Transverse colon (tissue), 4 donors: ENCODE data around the gene ZSWIM7. TPM values are rescaled to one million over a fixed set of nuclear protein-coding genes. Genes with fewer than 3 reads are reported as not detected.

ENCODE experiments used
- DNase-seq: peaks from one replicate; pipeline ENCODE4 v3.0.0-alpha.2; 2019
- H3K27ac ChIP-seq, 4 donors: fragments of 200-600 bp; sonication (generic); 2 replicates each; pipeline ENCODE4 v1.5.1; 2016 to 2018; ENCODE audit warnings: inconsistent platforms in 4 of 4
- H3K27me3 ChIP-seq: fragments of 200-600 bp; sonication (generic); 2 replicates; pipeline ENCODE4 v1.5.1; 2017; ENCODE audit warnings: inconsistent platforms
- H3K36me3 ChIP-seq, 4 donors: fragments of 200-600 bp; sonication (generic); 2 replicates each; pipeline ENCODE4 v1.5.1; 2017 to 2019; ENCODE audit warnings: inconsistent platforms in 4 of 4
- H3K4me1 ChIP-seq, 4 donors: fragments of 200-600 bp; sonication (generic); 2 replicates each; pipeline ENCODE4 v1.5.1; 2017 to 2020; ENCODE audit warnings: inconsistent platforms in 4 of 4
- H3K4me3 ChIP-seq, 4 donors: fragments of 200-600 bp; sonication (generic); 1 replicate in 1 of 4; 2 replicates in 3 of 4; pipeline versions ENCODE4 v1.5.1 to v1.6.1; 2017 to 2019; ENCODE audit warnings: inconsistent platforms in 4 of 4
- H3K9me3 ChIP-seq, 2 donors: fragments of 200-600 bp; sonication (generic); 2 replicates each; pipeline ENCODE4 v1.5.1; 2017 to 2019; ENCODE audit warnings: inconsistent platforms in 2 of 2
- EP300 ChIP-seq: sonication (generic); formaldehyde crosslinking; IDR thresholded peaks from one replicate; pipeline ENCODE4 v1.6.1; 2017; ENCODE audit warnings: antibody characterized with exemption, low read depth
- POLR2A ChIP-seq: fragments of 450-650 bp; IDR thresholded peaks from one replicate; pipeline ENCODE4 v1.6.1; 2016; ENCODE audit warnings: antibody characterized with exemption, mild to moderate bottlenecking, moderate library complexity
- POLR2AphosphoS5 ChIP-seq, 3 donors: sonication (generic); formaldehyde crosslinking; IDR thresholded peaks; one replicate each; pipeline ENCODE4 v1.6.1; 2016; ENCODE audit warnings: antibody characterized with exemption in 3 of 3
- WGBS, 2 donors: methylation state at CpG; one replicate each; pipeline ENCODE4 v1.1.5; 2018; ENCODE audit warnings: low coverage in 1 of 2; 5-methylcytosine and 5-hydroxymethylcytosine counted together
- in situ Hi-C, 4 donors: fragments of 200-750 bp; cut with MboI; loops; one replicate each; pipeline versions ENCODE4 v1.15.0 to v1.15.1; 2017; ENCODE audit warnings: low sequenced_read_pairs in 3 of 4, low pct_ligation_motif_present in 1 of 4, low pct_unique_long_range_greater_than_20kb in 1 of 4
- intact Hi-C: fragments of 100-400 bp; cut with DNase I; formaldehyde crosslinking; loops from one replicate; pipeline ENCODE4 v1.15.1; 2023; ENCODE audit warnings: low total_unique reads
- total RNA-seq, 4 donors: library from RNA; depleted of rRNA; stranded (reverse); fragments of >200 nt; gene quantifications; one replicate each; pipeline ENCODE4 v1.1.0, GENCODE V29; 2016
- TF ChIP-seq, protein P1 (sequence below), 5 experiments: fragments of 200-600 bp in 3 of 5; fragments of 450-650 bp in 2 of 5; sonication (generic) in 3 of 5; IDR thresholded peaks; 1 replicate in 2 of 5; 2 replicates in 3 of 5; pipeline ENCODE4 v1.5.1; 2016 to 2017; ENCODE audit warnings: antibody characterized with exemption in 5 of 5, inconsistent platforms in 3 of 5, mild to moderate bottlenecking in 2 of 5, moderate library complexity in 1 of 5

ZSWIM7 gene
- total RNA-seq, 4 donors from 2014 or later: 3.6 to 19.5 (median 18.6) TPM

DNA sequence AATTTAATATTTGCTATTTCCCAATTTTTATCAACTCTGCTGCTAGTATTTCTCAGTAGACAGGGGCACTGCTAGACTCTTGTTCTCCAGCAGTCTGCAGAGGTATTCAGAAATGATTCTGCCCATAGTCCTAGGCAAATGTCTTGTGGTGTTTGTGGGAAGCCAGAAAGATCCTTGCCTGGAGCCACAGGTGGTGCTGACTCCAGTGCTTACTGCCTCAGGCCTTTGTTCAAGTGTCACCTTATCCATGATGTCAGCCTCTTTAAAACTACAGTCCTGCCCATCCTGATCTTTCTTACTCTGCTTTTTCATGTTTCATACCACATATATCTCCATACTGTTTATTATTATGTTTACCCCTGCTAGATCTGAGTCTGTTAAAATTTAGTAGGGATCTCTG lies 26.5 kb downstream of the ZSWIM7 start:
- Histone ChIP-seq H3K9me3 (no peaks in the 10 kb centered on the region), H3K4me1 (no peaks in the 10 kb centered on the region), H3K4me3 (no peak overlapping the region), H3K36me3 (peaks cover 0 to 15% (median 2%) of the 10 kb centered on the region in 4 donors), H3K27me3 (no peaks in the 10 kb centered on the region), H3K27ac (no peak overlapping the region)
- no peak for DNase-seq
- intact Hi-C loops: no loop called here
- in situ Hi-C loops: no loop called here
- no peak for TF ChIP-seq EP300

DNA sequence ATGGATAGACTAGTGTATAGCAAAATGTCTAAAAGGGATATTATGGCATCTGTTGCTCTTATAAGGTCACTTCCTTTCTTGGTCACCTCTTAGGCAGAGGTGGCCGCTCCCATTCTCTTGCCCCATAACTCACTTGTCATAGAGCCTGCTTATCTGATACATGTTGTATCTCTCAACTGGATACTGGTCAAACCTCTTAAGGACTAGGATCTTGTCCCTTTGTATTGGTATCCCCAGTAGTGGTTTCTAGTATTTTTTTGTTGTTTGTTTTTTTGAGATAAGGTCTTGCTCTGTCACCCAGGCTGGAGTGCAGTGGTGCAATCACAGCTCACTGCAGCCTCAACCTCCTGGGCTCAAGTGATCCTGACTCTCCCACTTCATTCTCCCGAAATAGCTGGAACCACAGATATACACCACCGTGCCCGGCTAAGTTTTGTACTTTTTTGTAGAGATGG lies 27.0 kb downstream of the ZSWIM7 start:
- no peaks in the 10 kb centered on the region for H3K27me3 ChIP-seq

DNA sequence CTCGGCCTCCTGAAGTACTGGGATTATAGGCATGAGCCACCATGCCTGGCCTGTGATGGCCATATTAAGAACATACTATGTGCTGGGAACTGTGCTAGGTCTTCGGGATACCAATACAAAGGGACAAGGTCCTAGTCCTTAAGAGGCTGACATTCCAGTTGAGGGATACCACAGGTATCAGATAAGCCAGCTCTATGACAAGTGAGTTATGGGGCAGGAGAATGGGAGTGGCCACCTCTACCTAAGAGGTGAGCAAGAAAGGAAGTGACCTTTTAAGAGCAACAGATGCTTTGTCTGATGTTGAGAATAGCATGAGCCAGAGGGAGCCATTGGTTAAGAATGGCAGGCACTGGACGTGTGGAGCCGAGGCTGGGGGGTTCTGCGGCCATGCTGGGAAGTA lies 27.6 kb downstream of the ZSWIM7 start:
- intact Hi-C loops (no loop called here), in situ Hi-C loops (no loop called here)

More for the DNA sequence above, 27.0 kb downstream of the ZSWIM7 start:
- Histone ChIP-seq H3K4me3 (no peak overlapping the region), H3K27ac (no peak overlapping the region), H3K9me3 (no peaks in the 10 kb centered on the region), H3K4me1 (peaks cover 0 to 3% (median 2%) of the 10 kb centered on the region in 4 donors), H3K36me3 (peaks cover 0 to 12% (median 0%) of the 10 kb centered on the region in 4 donors)
- 93 to 100% methylated on average over 4 of the region's 4 CpGs for WGBS, 2 donors
- intact Hi-C loops: no loop called here
- DNase-seq: no peak
- TF ChIP-seq POLR2AphosphoS5 (IDR thresholded peaks at IDR 0.05) (no peak), POLR2A (no peak), EP300 (no peak)
- TF ChIP-seq, protein P1, sequence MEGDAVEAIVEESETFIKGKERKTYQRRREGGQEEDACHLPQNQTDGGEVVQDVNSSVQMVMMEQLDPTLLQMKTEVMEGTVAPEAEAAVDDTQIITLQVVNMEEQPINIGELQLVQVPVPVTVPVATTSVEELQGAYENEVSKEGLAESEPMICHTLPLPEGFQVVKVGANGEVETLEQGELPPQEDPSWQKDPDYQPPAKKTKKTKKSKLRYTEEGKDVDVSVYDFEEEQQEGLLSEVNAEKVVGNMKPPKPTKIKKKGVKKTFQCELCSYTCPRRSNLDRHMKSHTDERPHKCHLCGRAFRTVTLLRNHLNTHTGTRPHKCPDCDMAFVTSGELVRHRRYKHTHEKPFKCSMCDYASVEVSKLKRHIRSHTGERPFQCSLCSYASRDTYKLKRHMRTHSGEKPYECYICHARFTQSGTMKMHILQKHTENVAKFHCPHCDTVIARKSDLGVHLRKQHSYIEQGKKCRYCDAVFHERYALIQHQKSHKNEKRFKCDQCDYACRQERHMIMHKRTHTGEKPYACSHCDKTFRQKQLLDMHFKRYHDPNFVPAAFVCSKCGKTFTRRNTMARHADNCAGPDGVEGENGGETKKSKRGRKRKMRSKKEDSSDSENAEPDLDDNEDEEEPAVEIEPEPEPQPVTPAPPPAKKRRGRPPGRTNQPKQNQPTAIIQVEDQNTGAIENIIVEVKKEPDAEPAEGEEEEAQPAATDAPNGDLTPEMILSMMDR (IDR thresholded peaks at IDR 0.05): no peak
- in situ Hi-C loops: no loop called here

GRCh38 chr17:15971098-15971678 lies 28.3 kb downstream of the ZSWIM7 start:
- peaks cover 0 to under 1% (median 0%) of the 10 kb centered on the region in 4 donors for H3K36me3 ChIP-seq
- DNase-seq: no peak
- WGBS, 2 donors: 83 to 84% methylated on average over 3 to 5 of the region's 5 CpGs
- H3K27me3 ChIP-seq: no peaks in the 10 kb centered on the region
- TF ChIP-seq POLR2AphosphoS5 (IDR thresholded peaks at IDR 0.05) (no peak), POLR2A (no peak), EP300 (no peak)
- TF ChIP-seq, protein P1 (IDR thresholded peaks at IDR 0.05): no peak
- no peak overlapping the region for H3K4me3 ChIP-seq
- no peaks in the 10 kb centered on the region for H3K9me3 ChIP-seq
- no peak overlapping the region for H3K27ac ChIP-seq
- in situ Hi-C loops (no loop called here), intact Hi-C loops (no loop called here)
- peaks cover 4 to 17% (median 12%) of the 10 kb centered on the region in 4 donors for H3K4me1 ChIP-seq

More for the DNA sequence above, 27.6 kb downstream of the ZSWIM7 start:
- H3K27me3 ChIP-seq: no peaks in the 10 kb centered on the region
- peaks cover 0 to 8% (median 0%) of the 10 kb centered on the region in 4 donors for H3K36me3 ChIP-seq
- TF ChIP-seq POLR2A (no peak), EP300 (no peak), POLR2AphosphoS5 (IDR thresholded peaks at IDR 0.05) (no peak)
- TF ChIP-seq, protein P1 (IDR thresholded peaks at IDR 0.05): no peak
- no peak overlapping the region for H3K27ac ChIP-seq
- no peak for DNase-seq
- no peaks in the 10 kb centered on the region for H3K9me3 ChIP-seq
- WGBS, 2 donors: 92 to 100% methylated on average over 3 to 5 of the region's 5 CpGs
- no peak overlapping the region for H3K4me3 ChIP-seq
- H3K4me1 ChIP-seq: peaks cover 0 to 10% (median 5%) of the 10 kb centered on the region in 4 donors

GRCh38 chr17:15970500-15970899 lies 29.0 kb downstream of the ZSWIM7 start:
- Histone ChIP-seq H3K9me3 (no peaks in the 10 kb centered on the region), H3K27ac (no peak overlapping the region), H3K27me3 (no peaks in the 10 kb centered on the region), H3K36me3 (no peaks in the 10 kb centered on the region), H3K4me3 (no peak overlapping the region), H3K4me1 (peaks cover 4 to 24% (median 18%) of the 10 kb centered on the region in 4 donors)
- no peak for DNase-seq
- in situ Hi-C loops: no loop called here
- WGBS, 2 donors: 88 to 93% methylated on average over 2 of the region's 2 CpGs
- TF ChIP-seq POLR2A (no peak), POLR2AphosphoS5 (IDR thresholded peaks at IDR 0.05) (no peak), EP300 (no peak)
- TF ChIP-seq, protein P1 (IDR thresholded peaks at IDR 0.05): no peak
- intact Hi-C loops: no loop called here
